ENCODE results near the gene DUSP3. TPM values are rescaled to one million over a fixed set of nuclear protein-coding genes. Genes with fewer than 3 reads are reported as not detected.

Gene DUSP3
- total RNA-seq, 1 experiment from 2014 or later, result 50.7 TPM

- intact Hi-C loops (cut with micrococcal nuclease), result no loop called here
- BruUV-seq (replicated peaks), result no TSS peak
- H3K9ac ChIP-seq (ENCODE audit: low read length), result no peak overlapping the region
- no peaks in the 10 kb centered on the region for H3K9me3 ChIP-seq (ENCODE audit: low read length)
- ATAC-seq (peak; percentile 31), DNase-seq (peak; percentile 46)
- H3K27me3 ChIP-seq (ENCODE audit: low read length), result no peaks in the 10 kb centered on the region
- H3K27ac ChIP-seq (ENCODE audit: low read length), result peak overlapping the region; percentile 12
- ChIA-PET CTCF (no interaction called here), POLR2A (ENCODE audit: unreplicated experiment) (no interaction called here)
- no peaks in the 10 kb centered on the region for H3F3A ChIP-seq (ENCODE audit: low read length, unreplicated experiment)
- H2AFZ ChIP-seq (ENCODE audit: low read length), result peak overlapping the region; percentile 40
- no peaks in the 10 kb centered on the region for H3K9me2 ChIP-seq (replicated peaks; ENCODE audit: low read length)
- H3K36me3 ChIP-seq (ENCODE audit: low read depth, low read length), result no peaks in the 10 kb centered on the region
- peaks cover 24% of the 10 kb centered on the region for H3K4me1 ChIP-seq (ENCODE audit: insufficient read depth, low read length)
- no peaks in the 10 kb centered on the region for H4K20me1 ChIP-seq (ENCODE audit: low read length)
- TF ChIP-seq EZH2 (IDR thresholded peaks at IDR 0.05; ENCODE audit: low read length, unreplicated experiment) (no peak), EZH2phosphoT487 (IDR thresholded peaks at IDR 0.05; ENCODE audit: borderline replicate concordance, low read length) (no peak), CTCF (conservative IDR thresholded peaks at IDR 0.05; ENCODE audit: low read depth, low read length) (no peak)
- H3K79me2 ChIP-seq (ENCODE audit: low read length), result no peaks in the 10 kb centered on the region
- peak overlapping the region; percentile 40 for H3K4me2 ChIP-seq (ENCODE audit: low read length)
- H3K4me3 ChIP-seq (ENCODE audit: low read length), result no peak overlapping the region
Measured at GRCh38 chr17:43784628-43785101, 5.9 kb upstream of the DUSP3 start.

- intact Hi-C loops (cut with micrococcal nuclease), result no loop called here
- DNase-seq (peak; percentile 78), ATAC-seq (peak; percentile 54)
- ChIA-PET POLR2A (ENCODE audit: unreplicated experiment) (no interaction called here), CTCF (no interaction called here)
- no peaks in the 10 kb centered on the region for H3K36me3 ChIP-seq (ENCODE audit: low read depth, low read length)
- H3K27me3 ChIP-seq (ENCODE audit: low read length), result no peaks in the 10 kb centered on the region
- H2AFZ ChIP-seq (ENCODE audit: low read length), result peak overlapping the region; percentile 40
- peaks cover 30% of the 10 kb centered on the region for H3K4me1 ChIP-seq (ENCODE audit: insufficient read depth, low read length)
- no peak overlapping the region for H3K9ac ChIP-seq (ENCODE audit: low read length)
- no peak overlapping the region for H3K4me3 ChIP-seq (ENCODE audit: low read length)
- H3K9me3 ChIP-seq (ENCODE audit: low read length), result no peaks in the 10 kb centered on the region
- H3K9me2 ChIP-seq (replicated peaks; ENCODE audit: low read length), result no peaks in the 10 kb centered on the region
- H3K4me2 ChIP-seq (ENCODE audit: low read length), result peak overlapping the region; percentile 40
- peak overlapping the region; percentile 12 for H3K27ac ChIP-seq (ENCODE audit: low read length)
- H3F3A ChIP-seq (ENCODE audit: low read length, unreplicated experiment), result no peaks in the 10 kb centered on the region
- no peaks in the 10 kb centered on the region for H3K79me2 ChIP-seq (ENCODE audit: low read length)
- BruUV-seq (replicated peaks), result no TSS peak
- no peaks in the 10 kb centered on the region for H4K20me1 ChIP-seq (ENCODE audit: low read length)
- TF ChIP-seq EZH2 (IDR thresholded peaks at IDR 0.05; ENCODE audit: low read length, unreplicated experiment) (no peak), CTCF (conservative IDR thresholded peaks at IDR 0.05; ENCODE audit: low read depth, low read length) (no peak), EZH2phosphoT487 (IDR thresholded peaks at IDR 0.05; ENCODE audit: borderline replicate concordance, low read length) (no peak)
Measured at GRCh38 chr17:43784068-43784467, 5.3 kb upstream of the DUSP3 start.

- Histone ChIP-seq H3K27ac (ENCODE audit: low read length) (no peak overlapping the region), H2AFZ (ENCODE audit: low read length) (no peak overlapping the region), H3K27me3 (ENCODE audit: low read length) (no peaks in the 10 kb centered on the region), H3K9ac (ENCODE audit: low read length) (no peak overlapping the region), H3F3A (ENCODE audit: low read length, unreplicated experiment) (no peaks in the 10 kb centered on the region), H4K20me1 (ENCODE audit: low read length) (no peaks in the 10 kb centered on the region), H3K4me3 (ENCODE audit: low read length) (no peak overlapping the region), H3K9me2 (replicated peaks; ENCODE audit: low read length) (no peaks in the 10 kb centered on the region), H3K4me2 (ENCODE audit: low read length) (peak overlapping the region; percentile 40), H3K79me2 (ENCODE audit: low read length) (peaks cover 5% of the 10 kb centered on the region), H3K9me3 (ENCODE audit: low read length) (no peaks in the 10 kb centered on the region), H3K36me3 (ENCODE audit: low read depth, low read length) (no peaks in the 10 kb centered on the region), H3K4me1 (ENCODE audit: insufficient read depth, low read length) (peaks cover 30% of the 10 kb centered on the region)
- TF ChIP-seq EZH2 (IDR thresholded peaks at IDR 0.05; ENCODE audit: low read length, unreplicated experiment) (no peak), EZH2phosphoT487 (IDR thresholded peaks at IDR 0.05; ENCODE audit: borderline replicate concordance, low read length) (no peak), CTCF (conservative IDR thresholded peaks at IDR 0.05; ENCODE audit: low read depth, low read length) (no peak)
- CTCF ChIA-PET, result interaction anchor here (0.7 to 1.2 kb wide), 2 partner anchors 63 to 89 kb away, joined by 3 read pairs; no protein-coding TSS in a partner anchor
- ATAC-seq, result no peak
- intact Hi-C loops (cut with micrococcal nuclease), result no loop called here
- POLR2A ChIA-PET (ENCODE audit: unreplicated experiment), result no interaction called here
- no TSS peak for BruUV-seq (replicated peaks)
- no peak for DNase-seq
Measured at GRCh38 chr17:43782913-43783680, 4.3 kb upstream of the DUSP3 start.

Data from PC-3 (cell line).